SU-DHL-6 (cell line): Measurements from ENCODE around the gene MYO1D.

Source experiments
- H2AFZ ChIP-seq: fragments of 200-600 bp; sonication (generic); 2 replicates; pipeline ENCODE4 v1.6.1; 2014; ENCODE audit warnings: low read depth, mild to moderate bottlenecking, moderate library complexity, mixed read lengths, antibody characterized with exemption, low read length; ENCODE audit not compliant: severe bottlenecking
- H3F3A ChIP-seq: fragments of 200-600 bp; shearing (Covaris generic); 2 replicates; pipeline ENCODE4 v1.6.0; 2016; ENCODE audit warnings: antibody characterized with exemption, mild to moderate bottlenecking; ENCODE audit not compliant: insufficient read depth
- H3K27ac ChIP-seq: fragments of 200-600 bp; sonication (generic); 2 replicates; pipeline ENCODE4 v1.5.1; 2016; ENCODE audit warnings: low read depth, mild to moderate bottlenecking, low read length, moderate library complexity, mixed read lengths
- H3K27me3 ChIP-seq: fragments of 200-600 bp; sonication (generic), shearing (Covaris generic); 2 replicates; pipeline ENCODE4 v1.6.0; 2014; ENCODE audit warnings: mild to moderate bottlenecking, low read length
- H3K36me3 ChIP-seq: fragments of 200-600 bp; sonication (generic); 2 replicates; pipeline ENCODE4 v1.6.1; 2014; ENCODE audit warnings: mild to moderate bottlenecking, low read length, mixed read lengths
- H3K4me2 ChIP-seq: fragments of 300-600, 200-600 bp; shearing (Covaris generic), sonication (generic); 2 replicates; pipeline ENCODE4 v1.6.0; 2014; ENCODE audit warnings: low read length, low read depth, mild to moderate bottlenecking; ENCODE audit not compliant: poor library complexity, severe bottlenecking
- H3K4me3 ChIP-seq: fragments of 200-600 bp; sonication (generic); 2 replicates; pipeline ENCODE4 v1.5.1; 2014; ENCODE audit warnings: antibody characterized with exemption, low read length, mild to moderate bottlenecking, mixed read lengths; ENCODE audit not compliant: insufficient read depth, poor library complexity, severe bottlenecking
- H3K79me2 ChIP-seq: fragments of 200-600 bp; sonication (generic); 2 replicates; pipeline ENCODE4 v1.6.1; 2014; ENCODE audit warnings: mild to moderate bottlenecking, low read length, moderate library complexity; ENCODE audit not compliant: insufficient read depth
- H3K9ac ChIP-seq: fragments of 200-600 bp; sonication (generic); 2 replicates; pipeline ENCODE4 v1.7.0; 2014; ENCODE audit warnings: mild to moderate bottlenecking, low read length
- H3K9me2 ChIP-seq: fragments of 200-600 bp; sonication (generic); replicated peaks from 2 replicates; pipeline ENCODE4 v1.6.1; 2014; ENCODE audit warnings: low read length; ENCODE audit not compliant: insufficient read depth
- H3K9me3 ChIP-seq: fragments of 200-600 bp; sonication (generic); 2 replicates; pipeline ENCODE4 v1.6.1; 2014; ENCODE audit warnings: low read length, mixed read lengths; ENCODE audit not compliant: insufficient read depth
- H4K20me1 ChIP-seq: fragments of 200-600 bp; sonication (generic); 2 replicates; pipeline ENCODE4 v1.6.1; 2014; ENCODE audit warnings: low read depth, mild to moderate bottlenecking, antibody characterized with exemption, low read length, moderate library complexity, mixed read lengths
- CTCF ChIP-seq: fragments of 200-600 bp; sonication (generic); IDR thresholded peaks from one replicate; pipeline ENCODE4 v1.5.1; 2017; ENCODE audit warnings: antibody characterized with exemption, mild to moderate bottlenecking, low read length, moderate library complexity; ENCODE audit not compliant: insufficient read depth, poor library complexity, severe bottlenecking
- EZH2phosphoT487 ChIP-seq: fragments of 200-600 bp; sonication (generic), shearing (Covaris generic); conservative IDR thresholded peaks from 2 replicates; pipeline ENCODE4 v1.6.1; 2018; ENCODE audit warnings: mild to moderate bottlenecking, antibody characterized with exemption, low read length, moderate library complexity, mixed read lengths

MYO1D gene

DNA sequence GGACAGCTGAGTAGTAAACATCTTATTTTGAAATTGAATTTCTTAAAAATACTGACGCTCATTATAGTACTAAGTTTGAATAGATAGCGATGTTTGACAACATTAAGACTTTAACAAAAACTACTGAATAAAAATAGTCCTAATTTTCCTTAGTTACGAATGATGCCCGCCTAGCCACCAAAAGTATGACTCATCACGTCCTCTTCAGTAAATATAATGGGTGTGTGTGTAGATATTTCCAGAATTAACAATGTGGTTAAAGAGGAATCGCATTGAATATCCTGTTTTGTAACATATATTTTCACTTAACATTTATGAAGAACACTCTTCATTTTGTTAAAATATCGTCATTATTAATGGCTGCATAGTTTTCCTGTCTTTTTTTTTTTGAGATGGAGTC lies 187.6 kb downstream of the MYO1D start:
- Histone ChIP-seq H4K20me1 (no peaks in the 10 kb centered on the region), H3F3A (no peaks in the 10 kb centered on the region), H3K9ac (no peak overlapping the region), H3K27me3 (no peaks in the 10 kb centered on the region), H3K9me2 (no peaks in the 10 kb centered on the region), H2AFZ (no peak overlapping the region), H3K79me2 (no peaks in the 10 kb centered on the region), H3K4me2 (no peak overlapping the region), H3K9me3 (no peaks in the 10 kb centered on the region), H3K4me3 (no peak overlapping the region), H3K27ac (no peak overlapping the region), H3K36me3 (no peaks in the 10 kb centered on the region)
- TF ChIP-seq EZH2phosphoT487 (no peak), CTCF (no peak)

- Histone ChIP-seq H3K27ac (no peak overlapping the region), H3K4me2 (no peak overlapping the region), H3K27me3 (no peaks in the 10 kb centered on the region)
These were observed 188.7 kb downstream of the MYO1D start for GRCh38 chr17:32688221-32688620.

GRCh38 chr17:32684087-32684958 lies 192.6 kb downstream of the MYO1D start:
- H3F3A ChIP-seq: no peaks in the 10 kb centered on the region
- no peak overlapping the region for H2AFZ ChIP-seq
- H3K9me3 ChIP-seq: no peaks in the 10 kb centered on the region
- no peak overlapping the region for H3K9ac ChIP-seq
- no peaks in the 10 kb centered on the region for H4K20me1 ChIP-seq
- H3K27ac ChIP-seq: no peak overlapping the region
- no peak overlapping the region for H3K4me3 ChIP-seq
- H3K79me2 ChIP-seq: no peaks in the 10 kb centered on the region
- TF ChIP-seq CTCF: no peak
- TF ChIP-seq EZH2phosphoT487: no peak
- no peaks in the 10 kb centered on the region for H3K9me2 ChIP-seq
- no peak overlapping the region for H3K4me2 ChIP-seq
- H3K36me3 ChIP-seq: no peaks in the 10 kb centered on the region
- no peaks in the 10 kb centered on the region for H3K27me3 ChIP-seq

More at GRCh38 chr17:32688221-32688620, 188.7 kb downstream of the MYO1D start:
- TF ChIP-seq CTCF (no peak), EZH2phosphoT487 (no peak)
- Histone ChIP-seq H3K36me3 (no peaks in the 10 kb centered on the region), H3K9ac (no peak overlapping the region), H3K4me3 (no peak overlapping the region), H3K9me3 (no peaks in the 10 kb centered on the region), H2AFZ (no peak overlapping the region), H3K79me2 (no peaks in the 10 kb centered on the region), H3K9me2 (no peaks in the 10 kb centered on the region), H3F3A (no peaks in the 10 kb centered on the region), H4K20me1 (no peaks in the 10 kb centered on the region)
